Activated CD8-positive, alpha-beta memory T cell treated with anti-CD3 and anti-CD28 coated beads for 4 hours (primary cell): ENCODE data around the gene MARCHF3.
A peak's percentile ranks its signal among the peaks of the same experiment; 100 is the strongest.

Experiments used
- DNase-seq, 2 donors: peaks; one replicate each; pipeline ENCODE4 v3.0.0-alpha.2; 2020; ENCODE audit warnings: low read depth in 2 of 2

MARCHF3 gene

DNA sequence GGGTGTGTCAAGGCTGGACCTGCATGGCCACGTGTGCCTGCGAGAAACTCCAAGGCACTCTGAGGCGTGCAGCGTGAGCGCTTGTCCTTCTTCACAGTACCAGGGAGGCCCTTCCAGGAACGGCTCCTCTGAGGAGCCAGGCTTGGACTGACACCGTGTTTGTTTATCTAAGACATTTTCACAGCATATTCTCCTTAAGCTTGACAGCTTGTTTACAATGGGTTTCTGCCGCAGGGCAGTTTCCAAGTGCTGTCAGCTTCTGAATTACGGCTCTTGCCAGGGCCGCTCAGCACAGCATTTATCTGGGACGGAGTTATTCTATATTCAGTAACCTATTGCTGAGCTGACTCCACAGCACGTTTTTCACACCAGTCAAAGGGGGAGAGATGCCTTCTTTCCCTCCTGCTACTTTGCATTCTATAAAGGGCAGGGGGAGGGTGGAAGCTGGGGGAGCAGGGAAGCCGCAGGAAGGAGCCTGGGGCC lies 155.0 kb downstream of the MARCHF3 start:
- DNase-seq = no peak

DNA sequence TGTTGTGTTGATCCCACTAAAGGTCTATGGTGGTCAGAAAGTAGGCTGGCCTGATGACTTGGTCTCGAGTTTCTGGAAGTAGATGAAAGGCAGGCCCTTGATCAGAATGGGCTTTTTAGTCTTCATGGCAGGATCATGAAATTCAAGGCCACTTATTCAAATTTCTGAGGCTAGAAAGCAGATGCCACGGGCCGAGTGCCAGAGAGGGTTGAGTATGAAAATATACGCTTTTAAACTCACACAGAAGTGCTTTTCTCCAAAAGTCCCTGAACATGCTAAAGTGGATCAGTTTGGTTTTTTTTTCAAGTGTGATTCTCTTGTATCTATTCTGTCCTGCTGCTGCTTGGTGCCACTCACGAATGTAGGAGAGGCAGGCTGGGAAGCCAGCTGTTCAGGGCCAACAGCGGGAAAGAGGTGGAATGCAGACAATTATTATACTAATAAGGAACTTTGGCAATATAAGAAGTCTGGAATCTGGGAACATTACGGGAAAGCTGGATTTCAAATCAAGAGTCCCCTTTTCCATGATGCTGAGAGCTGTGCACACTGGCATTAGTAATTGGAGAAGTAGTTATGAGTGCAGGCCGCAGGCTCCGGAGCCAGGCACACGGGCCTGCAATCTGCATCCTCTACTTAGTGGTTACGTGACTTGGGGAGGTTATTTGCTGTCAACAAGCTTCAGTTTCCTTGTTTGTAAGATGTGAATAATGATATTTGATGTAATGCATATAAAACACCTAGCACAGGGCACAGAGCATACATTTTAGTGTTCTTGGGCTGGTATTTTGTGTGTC lies 157.6 kb downstream of the MARCHF3 start:
- no peak for DNase-seq

DNA sequence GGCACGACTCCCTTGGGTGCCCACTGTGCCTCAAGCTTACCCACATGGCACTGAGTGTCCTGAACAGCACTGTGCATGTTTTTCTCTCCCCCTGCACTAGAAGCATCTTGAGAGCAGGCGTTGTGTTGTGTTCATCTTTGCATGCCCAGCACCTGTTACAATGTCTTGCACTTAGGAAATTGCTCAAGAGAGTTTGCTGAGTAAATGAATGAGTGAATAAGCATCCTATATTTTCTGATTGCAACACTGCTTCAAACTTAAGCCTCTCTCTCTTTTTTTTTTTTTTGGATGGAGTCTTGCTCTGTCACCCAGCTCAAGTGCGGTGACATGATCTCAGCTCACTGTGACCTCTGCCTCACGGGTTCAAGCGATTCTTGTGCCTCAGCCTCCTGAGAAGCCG lies 158.9 kb downstream of the MARCHF3 start:
- DNase-seq = no peak

DNA sequence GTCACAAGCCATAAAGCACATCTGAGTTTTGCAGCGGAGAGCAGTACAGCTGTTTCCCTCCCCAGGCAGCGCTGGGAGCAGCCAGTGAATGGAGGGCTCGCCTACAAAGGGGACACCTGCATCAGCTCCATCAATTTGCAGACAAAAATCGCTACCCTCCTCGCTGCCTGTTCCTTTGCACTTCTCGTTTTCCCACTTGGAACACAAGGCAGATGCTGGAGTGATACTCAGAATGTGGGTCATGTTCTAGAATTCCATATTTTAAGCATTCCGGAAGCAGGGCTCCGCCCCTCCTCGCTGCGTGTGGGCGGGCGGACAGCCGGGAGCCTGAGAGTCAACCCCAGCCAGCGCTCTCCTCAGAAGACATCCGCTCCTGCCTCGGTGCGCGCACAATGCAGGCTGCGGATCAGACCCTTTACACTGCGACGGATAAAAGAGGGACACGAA lies 161.3 kb downstream of the MARCHF3 start:
- no peak for DNase-seq

DNA sequence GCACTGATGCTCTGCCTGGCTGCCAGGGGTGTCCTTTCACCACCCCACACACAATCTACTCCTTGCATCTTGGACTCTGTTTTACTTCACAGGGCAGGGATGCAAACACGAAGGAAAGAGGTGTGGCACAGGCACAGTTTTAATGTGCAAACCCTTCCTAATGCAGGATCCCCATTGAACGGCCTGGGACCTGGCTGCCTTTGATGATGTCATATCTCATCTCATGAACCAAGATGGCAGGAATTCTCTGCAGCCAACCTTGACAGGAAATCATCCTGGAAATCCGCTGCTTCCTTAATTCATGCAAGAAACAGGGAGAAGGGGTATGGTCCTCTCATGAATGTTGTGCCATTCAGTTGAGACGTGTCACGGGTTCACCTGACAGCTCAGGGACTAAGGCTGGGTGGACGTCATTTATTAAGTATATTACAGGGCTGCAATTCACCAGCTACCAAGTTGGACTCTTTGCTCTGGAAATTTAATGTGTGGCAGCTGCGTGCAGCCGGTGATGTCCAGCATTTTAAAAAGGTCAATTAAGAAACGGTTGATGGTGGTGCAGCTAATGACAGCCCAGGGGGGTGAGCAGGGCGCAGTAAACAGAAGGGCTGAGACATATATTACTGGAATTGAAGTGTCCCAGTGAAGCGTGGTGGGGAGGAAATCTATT lies 161.9 kb downstream of the MARCHF3 start:
- DNase-seq = no peak

DNA sequence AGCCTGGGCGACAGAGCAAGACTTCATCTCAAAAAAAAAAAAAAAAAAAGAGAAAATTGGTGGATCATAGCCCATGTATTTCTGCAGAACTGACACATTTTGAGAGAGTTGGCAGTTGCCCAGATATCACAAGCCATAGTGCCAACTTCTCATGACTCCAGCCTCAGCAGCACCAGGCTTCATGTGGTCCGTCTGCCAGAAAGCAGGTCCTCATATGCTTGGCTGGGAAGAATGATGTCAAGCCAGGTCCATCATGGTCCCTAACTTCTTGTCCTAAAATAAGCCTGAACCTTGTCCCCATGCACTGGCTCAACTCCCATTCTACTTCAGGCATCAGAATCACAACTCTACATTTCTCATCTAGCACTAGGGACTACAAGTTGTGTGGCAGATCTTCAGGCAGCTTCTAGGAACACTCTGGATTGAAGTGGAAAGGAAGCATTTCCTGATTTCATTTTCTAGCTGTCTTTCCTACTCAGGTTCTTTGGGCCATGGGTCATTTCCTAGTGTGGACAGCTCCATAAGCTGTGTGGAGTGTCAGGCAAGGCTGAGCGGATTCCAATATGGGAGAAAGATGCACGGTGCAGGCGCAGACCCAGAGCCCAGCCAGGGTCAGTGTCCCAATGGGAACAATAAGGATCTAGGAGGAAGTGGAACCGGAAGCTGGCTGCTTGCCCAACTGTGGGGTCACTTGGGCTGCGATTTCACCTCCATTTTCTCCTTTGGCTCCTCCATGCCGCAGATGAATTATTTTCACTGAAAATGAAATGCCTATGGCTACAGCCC lies 163.3 kb downstream of the MARCHF3 start:
- no peak for DNase-seq

DNA sequence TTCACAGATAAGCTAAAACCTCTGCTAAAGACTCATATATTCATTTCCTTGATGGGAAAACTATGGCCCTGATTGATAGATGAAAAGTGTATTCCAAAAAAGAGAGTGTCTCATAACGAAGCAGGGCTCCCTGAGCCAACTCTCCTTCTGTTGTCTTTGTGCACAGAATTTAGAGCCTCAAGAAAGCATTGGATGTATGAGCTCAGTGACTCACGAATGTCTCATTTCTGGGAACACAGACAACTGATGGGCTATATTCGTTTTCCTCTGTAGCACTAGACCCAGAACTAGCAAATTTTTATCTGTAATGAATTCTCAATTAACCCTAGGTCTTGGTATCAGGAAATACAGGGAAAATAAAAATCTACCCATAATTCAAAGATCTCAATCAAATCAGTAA lies 165.1 kb downstream of the MARCHF3 start:
- no peak for DNase-seq

DNA sequence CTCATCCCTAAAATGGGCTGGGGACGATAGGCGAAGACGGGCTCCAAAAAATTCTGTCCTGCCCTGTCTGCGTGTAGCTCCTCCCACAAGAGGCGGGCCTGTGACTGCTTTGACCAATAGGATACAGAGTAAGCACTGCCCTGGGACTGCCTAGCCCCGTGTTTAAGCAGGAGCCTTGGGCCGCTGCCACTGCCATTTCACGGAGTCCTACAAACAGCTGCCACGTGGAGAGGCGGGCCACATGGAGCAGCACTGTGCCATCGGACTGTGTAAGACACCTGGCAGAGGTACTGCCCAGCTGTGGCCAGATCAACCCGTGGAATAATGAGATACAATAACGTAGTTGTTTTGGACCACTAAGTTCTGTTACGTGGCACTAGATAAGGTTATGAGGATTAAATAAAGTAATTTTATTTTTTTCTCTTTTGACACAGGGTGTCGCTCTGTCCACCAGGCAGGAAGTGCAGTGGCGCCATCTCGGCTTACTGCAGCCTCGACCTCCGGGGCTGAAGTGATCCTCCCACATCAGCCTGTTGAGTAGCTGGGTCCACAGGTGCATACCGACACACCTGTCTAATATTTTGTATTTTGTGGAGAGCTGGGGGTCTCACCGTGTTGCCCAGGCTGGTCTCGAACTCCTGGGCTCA lies 166.2 kb downstream of the MARCHF3 start:
- no peak for DNase-seq

DNA sequence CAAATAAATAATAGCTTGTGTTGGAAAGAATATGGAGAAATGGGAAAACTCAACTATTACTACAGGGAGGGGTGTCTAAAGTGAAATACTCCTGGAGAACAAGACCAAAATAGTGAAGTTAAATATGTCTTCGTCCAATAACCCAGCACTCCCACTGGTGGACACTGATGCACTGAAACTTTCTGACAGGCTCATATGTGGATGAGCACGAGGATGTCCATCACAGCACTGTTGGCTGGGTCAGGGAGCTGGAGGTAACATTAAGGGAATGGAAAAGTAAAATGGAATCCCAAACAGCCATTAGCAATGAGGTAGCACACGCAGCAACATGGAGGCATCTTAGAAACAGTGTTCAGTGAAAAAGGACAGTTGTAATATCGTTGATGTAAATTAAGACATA lies 167.0 kb downstream of the MARCHF3 start:
- DNase-seq = no peak

DNA sequence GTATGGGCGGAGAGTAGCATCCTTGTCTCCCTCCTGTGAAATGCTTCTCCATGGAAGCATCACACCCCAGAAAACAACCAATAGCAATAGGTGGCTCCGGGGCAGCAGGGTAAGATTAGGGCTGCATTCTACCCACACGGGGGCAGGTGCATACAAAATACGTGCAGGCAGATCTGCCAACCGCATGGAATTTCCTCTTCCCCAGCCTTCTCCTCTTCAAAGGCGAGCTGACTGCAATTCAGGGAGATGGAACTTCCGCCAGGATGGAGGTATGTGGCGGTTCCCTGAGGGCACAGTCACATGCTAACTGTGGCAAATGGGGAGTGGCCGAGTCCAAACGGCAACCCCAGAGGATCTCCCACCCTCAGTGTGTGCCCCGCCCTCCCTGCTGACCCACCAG lies 171.9 kb downstream of the MARCHF3 start:
- no peak for DNase-seq

DNA sequence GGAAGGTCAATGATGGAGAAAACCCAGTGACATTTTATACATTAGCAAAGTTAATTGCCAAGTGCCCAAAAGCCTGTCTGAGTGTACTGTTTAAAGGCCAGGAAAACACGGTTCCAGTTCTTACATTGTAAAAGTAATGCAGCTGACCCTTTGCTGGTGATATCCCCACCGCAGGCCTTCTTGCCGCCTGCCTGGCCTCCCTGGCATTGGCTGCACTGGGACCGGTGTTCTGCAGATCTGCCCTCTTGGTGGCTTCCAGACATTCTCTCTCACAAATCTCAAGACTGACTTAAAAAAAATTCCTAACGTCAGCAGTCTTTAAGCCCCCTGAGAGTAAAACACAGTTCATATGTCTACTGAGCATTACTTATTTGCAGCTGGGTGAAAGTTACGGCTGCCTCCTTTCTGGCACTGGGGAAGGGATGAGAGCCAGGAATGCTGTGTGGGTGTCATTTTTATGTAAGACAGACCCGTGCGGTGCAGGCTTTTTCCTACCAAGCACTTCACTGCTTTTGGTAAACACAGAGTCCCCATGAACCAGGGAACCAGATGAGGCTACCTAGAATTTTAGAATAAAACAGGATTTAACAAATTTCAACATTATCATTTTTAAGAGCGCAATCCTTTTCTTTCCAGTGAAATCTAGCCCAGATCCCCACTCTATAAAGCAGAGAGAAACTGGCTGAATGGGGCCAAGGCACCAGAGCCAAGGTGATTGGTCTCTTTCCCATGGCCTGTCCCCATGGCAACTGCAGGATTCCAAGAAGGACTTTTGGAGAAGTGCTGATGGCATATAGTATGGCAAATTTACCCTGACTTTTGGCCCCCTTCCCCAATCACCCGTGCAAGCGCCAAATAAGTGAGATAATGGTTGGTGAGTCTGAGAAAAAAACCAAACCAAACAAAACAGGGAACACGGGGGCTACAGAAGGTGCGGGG lies 172.6 kb downstream of the MARCHF3 start:
- DNase-seq = no peak

DNA sequence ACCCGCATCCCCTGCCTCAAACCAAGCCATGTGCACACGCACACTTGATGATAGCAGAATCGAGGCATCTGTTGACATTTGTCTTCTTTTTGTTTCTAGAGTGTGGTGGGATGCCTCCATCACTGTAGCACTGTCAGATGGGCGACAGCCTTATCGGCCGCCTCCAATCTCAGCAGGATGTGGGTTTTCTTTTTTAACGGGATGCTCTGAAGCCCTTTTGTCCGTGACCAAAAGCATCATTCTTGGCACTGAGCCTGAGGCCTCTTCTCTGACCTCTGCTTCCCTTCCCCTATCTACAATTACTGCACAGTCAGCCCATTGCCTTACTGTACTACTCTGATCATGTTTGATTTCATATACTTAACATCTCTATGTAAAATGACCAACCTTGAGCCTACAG lies 175.1 kb downstream of the MARCHF3 start:
- no peak for DNase-seq

DNA sequence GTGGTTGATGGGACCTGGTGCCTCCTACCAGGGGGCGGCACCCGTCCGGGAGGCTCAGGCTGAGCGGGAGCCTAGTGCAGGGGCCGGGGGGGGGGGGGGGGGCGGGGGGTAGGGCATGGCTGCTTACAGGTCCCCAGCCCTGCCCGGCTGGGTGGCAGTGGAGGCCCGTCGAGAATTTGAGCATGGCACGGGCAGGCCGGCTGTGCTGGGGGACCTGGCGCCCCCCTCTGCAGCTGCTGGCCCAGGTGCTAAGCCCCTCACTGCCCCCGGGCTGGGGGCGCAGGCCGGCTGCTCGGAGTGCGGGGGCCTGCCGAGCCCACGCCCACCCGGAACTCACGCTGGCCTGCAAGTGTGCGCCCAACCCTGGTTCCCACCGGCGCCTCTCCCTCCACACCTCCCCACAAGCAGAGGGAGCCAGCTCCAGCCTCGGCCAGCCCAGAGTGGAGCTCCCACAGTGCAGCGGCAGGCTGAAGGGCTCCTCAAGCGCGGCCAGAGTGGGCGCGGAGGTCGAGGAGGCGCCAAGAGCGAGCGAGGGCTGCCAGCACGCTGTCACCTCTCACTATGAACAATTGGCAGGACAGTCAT lies 175.7 kb downstream of the MARCHF3 start:
- no peak for DNase-seq

DNA sequence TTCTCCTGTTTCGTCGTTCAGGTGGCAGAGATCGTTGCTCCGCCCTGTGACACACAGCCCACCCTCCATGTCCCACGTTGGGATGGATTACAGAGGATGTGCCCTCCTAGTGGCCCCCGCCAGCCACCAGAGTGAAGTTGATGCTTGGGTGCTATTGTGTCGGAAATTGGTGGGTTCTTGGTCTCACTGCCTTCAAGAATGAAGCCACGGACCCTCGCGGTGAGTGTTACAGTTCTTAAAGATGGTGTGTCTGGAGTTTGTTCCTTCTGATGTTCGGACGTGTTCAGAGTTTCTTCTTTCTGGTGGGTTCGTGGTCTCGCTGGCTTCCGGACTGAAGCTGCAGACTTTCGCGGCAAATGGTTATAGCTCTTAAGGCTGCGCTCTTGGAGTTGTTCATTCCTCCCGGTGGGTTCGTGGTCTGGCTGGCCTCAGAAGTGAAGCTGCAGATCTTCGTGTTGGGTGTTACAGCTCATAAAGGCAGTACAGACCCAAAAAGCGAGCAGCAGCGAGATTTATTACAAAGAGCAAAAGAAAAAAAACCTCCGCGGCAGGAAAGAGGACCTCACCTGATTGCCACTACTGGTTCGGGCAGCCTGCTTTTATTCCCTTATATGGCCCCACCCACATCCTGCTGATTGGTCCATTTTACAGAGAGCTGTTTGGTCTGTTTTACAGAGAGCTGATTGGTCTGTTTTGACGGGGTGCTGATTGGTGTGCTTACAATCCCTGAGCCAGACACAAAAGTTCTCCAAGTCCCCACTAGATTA lies 176.6 kb downstream of the MARCHF3 start:
- DNase-seq = peak in 1 of 2 donors; percentile 8

DNA sequence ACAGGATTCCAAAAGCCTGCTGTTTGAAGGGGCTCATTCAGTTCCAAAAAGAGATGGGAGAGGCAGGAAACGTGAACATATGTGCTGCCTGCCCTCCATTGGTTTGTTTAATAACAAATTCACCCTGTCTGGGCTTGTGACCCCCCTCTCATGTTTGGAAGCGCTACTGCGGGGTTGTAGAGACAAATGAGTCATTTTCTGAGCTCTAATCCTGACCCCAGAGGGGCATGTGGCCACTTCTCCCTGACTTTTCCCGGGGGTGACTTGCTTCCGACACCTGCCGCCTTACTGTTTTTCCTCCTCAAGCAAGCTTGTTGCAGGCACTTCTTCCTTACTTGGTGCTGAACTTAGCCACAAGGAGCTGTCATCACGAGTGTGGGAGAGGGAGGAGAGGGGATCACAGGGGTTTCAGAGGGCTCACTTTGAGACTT lies 177.5 kb downstream of the MARCHF3 start:
- no peak for DNase-seq

DNA sequence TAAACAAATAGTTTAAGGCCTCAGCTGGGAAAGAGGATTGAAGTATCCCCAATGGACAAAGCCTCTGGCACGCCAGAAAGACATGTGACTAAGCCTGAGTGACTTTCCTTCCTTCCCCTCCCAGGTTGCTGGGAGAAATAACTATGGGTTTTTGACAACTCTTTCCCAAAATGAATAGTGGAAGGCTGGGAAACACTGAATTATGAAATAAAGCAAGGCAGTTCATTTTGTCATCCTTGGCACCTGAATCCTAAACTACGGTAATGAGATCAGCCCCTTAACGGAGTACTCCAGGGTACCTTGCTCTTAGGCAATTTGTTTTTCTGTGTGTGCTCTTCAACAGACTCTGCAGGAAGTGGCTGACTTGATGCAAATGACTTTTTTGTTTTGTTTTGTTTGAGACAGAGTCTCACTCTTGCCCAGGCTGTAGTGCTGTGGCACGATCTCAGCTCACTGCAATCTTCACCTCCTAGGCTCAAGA lies 178.2 kb downstream of the MARCHF3 start:
- no peak for DNase-seq

DNA sequence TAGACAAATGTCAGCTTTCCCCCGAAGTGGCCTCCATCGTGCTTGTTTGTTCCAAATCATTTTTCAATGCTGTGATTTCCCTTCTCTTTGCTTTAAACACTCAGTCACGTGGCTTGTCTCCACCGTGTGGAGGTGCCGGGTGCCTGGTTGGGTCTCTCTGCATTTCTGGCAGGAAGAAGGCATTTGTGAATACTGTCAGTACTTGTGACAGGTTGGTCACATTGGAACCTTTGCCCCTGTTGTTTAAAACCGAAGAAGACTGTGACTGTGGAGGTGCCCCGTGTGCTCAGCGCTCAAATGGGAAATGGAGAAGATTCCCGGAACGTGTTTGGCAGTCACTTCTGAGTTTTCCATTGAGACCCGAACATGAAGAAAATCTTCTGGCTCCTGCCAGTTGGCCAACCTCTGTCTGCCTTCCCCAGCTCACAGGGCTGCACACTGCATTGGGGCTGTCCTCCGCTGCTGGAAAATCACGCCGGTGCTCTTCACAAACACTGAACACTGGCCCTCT lies 178.8 kb downstream of the MARCHF3 start:
- DNase-seq = no peak

DNA sequence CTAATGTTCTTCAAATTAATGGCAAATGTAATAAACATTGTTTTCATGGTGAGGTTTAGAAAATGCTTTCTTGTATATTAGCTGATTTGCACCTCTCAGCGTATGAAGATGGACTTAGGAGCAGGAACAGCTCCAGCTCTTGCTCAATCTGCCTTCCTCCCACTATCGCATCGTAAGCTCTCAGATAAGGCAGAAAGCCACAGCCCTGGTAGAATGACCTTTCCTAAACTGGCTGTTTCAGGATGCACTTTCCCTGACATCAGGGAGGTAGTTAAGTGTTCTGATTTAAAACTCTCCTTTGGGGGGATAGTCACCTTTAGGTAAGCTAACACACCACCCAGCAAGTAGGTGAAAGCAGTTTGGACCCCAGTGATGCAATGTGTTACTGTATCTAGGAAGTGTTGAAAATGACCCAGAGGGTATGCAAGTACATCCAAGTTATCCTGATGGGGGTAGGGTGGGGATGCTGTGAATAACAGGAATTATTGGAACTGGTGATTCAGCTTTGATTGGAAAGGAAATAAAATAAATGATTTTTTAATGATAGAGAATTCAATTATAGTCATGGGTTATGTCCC lies 181.2 kb downstream of the MARCHF3 start:
- DNase-seq = no peak

DNA sequence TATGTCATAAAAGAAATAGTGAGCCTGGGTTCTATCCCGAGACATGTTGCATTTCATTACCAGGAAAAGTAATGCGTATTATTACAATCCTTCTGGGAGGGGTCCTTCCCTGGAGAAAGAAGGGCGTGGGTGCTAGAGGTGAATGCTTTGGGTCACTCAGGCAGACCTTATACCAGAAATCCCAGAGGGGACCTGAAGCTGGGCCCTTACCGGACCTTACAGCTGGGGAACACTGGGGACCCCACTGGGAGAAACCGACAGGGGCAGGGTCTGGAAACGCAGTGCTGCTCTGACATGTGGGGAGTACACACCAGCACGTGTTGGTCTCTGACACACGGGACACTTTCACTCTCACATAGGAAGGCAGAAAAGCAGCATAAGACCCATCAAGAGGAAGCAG lies 182.1 kb downstream of the MARCHF3 start:
- no peak for DNase-seq
